Upper lobe of left lung (tissue), 6 donors: ENCODE data around the gene TBC1D9B. TPM values are rescaled to one million over a fixed set of nuclear protein-coding genes. Genes with fewer than 3 reads are reported as not detected.

Experiments
- ATAC-seq, 2 donors: fragments of 200-7000 bp; cut with Tn5 transposase; one replicate each; pipeline ENCODE4 v1.9.1; 2022; ENCODE audit warnings: mild to moderate bottlenecking in 2 of 2, moderate library complexity in 2 of 2; ENCODE audit not compliant: low FRiP score in 2 of 2
- DNase-seq, 2 donors: peaks; one replicate each; pipeline ENCODE4 v3.0.0-alpha.2; 2019 to 2020
- H3K27ac ChIP-seq, 4 donors: fragments of 200-600 bp; sonication (generic); one replicate each; pipeline ENCODE4 v1.5.1; 2016 to 2019
- H3K27me3 ChIP-seq, 4 donors: fragments of 200-600 bp; sonication (generic); one replicate each; pipeline ENCODE4 v1.5.1; 2017 to 2019
- H3K36me3 ChIP-seq, 4 donors: fragments of 200-600 bp; sonication (generic); one replicate each; pipeline ENCODE4 v1.5.1; 2016 to 2019
- H3K4me1 ChIP-seq, 4 donors: fragments of 200-600 bp; sonication (generic); one replicate each; pipeline ENCODE4 v1.5.1; 2018 to 2019
- H3K4me3 ChIP-seq, 4 donors: fragments of 200-600 bp; sonication (generic); one replicate each; pipeline ENCODE4 v1.5.1; 2017 to 2019; ENCODE audit warnings: mild to moderate bottlenecking in 2 of 4, moderate library complexity in 1 of 4
- H3K9me3 ChIP-seq, 4 donors: fragments of 200-600 bp; sonication (generic); one replicate each; pipeline ENCODE4 v1.5.1; 2018 to 2019
- CTCF ChIP-seq, 6 experiments: fragments of 450-650 bp in 4 of 6; fragments of 200-600 bp in 2 of 6; sonication (generic) in 2 of 6; IDR thresholded peaks; one replicate each; pipeline ENCODE4 v1.5.1; 2016 to 2019; ENCODE audit warnings: antibody characterized with exemption in 6 of 6
- EP300 ChIP-seq, 4 donors: sonication (generic); formaldehyde crosslinking; IDR thresholded peaks; one replicate each; pipeline ENCODE4 v1.5.1; 2017; ENCODE audit warnings: antibody characterized with exemption in 4 of 4, control low read depth in 2 of 4
- POLR2A ChIP-seq, 4 donors: fragments of 450-650 bp; IDR thresholded peaks; one replicate each; pipeline ENCODE4 v1.5.1; 2016 to 2017; ENCODE audit warnings: antibody characterized with exemption in 4 of 4, mild to moderate bottlenecking in 2 of 4
- POLR2AphosphoS5 ChIP-seq, 2 donors: sonication (generic); formaldehyde crosslinking; IDR thresholded peaks; one replicate each; pipeline ENCODE4 v1.5.1; 2017; ENCODE audit warnings: antibody characterized with exemption in 2 of 2
- WGBS, 2 donors: methylation state at CpG; one replicate each; pipeline ENCODE4 v1.1.5; 2017 to 2018; 5-methylcytosine and 5-hydroxymethylcytosine counted together
- total RNA-seq, 6 donors: library from RNA; depleted of rRNA in 4 of 6; stranded (reverse); fragments of >200 nt in 4 of 6; gene quantifications; one replicate each; pipeline versions ENCODE4 v1.1.0 to v1.2.1, GENCODE V29; 2016 to 2021
- donor health status: DM: no; HTN: no; CAD: no; lungs with moderate emphysema.
- donor health status: DM: no; HTN: yes; CAD: no; lungs with severe emphysema.

Gene TBC1D9B
- total RNA-seq, 6 donors from 2014 or later: 66.4 to 228 (median 110) TPM

- 83 to 88% methylated on average over 8 of the region's 8 CpGs for whole genome bisulfite sequencing, 2 donors
- Histone ChIP-seq H3K4me1 (no peaks in the 10 kb centered on the region), H3K27me3 (no peaks in the 10 kb centered on the region), H3K36me3 (no peaks in the 10 kb centered on the region), H3K4me3 (no peak overlapping the region), H3K9me3 (no peaks in the 10 kb centered on the region), H3K27ac (no peak overlapping the region)
- DNase-seq (no peak), ATAC-seq (no peak)
- no peak for TF ChIP-seq POLR2AphosphoS5 (IDR thresholded peaks at IDR 0.05)
- TF ChIP-seq EP300 (IDR thresholded peaks at IDR 0.05): no peak
- no peak for TF ChIP-seq POLR2A (IDR thresholded peaks at IDR 0.05)
- TF ChIP-seq CTCF (IDR thresholded peaks at IDR 0.05): no peak
These were observed 19.0 kb upstream of the TBC1D9B start for GRCh38 chr5:179926657-179927056.

- H3K9me3 ChIP-seq: no peaks in the 10 kb centered on the region
- TF ChIP-seq POLR2AphosphoS5 (IDR thresholded peaks at IDR 0.05) (no peak), CTCF (IDR thresholded peaks at IDR 0.05) (no peak), EP300 (IDR thresholded peaks at IDR 0.05) (no peak), POLR2A (IDR thresholded peaks at IDR 0.05) (no peak)
- WGBS, 2 donors: 68 to 82% methylated on average over 6 of the region's 6 CpGs
- no peak overlapping the region for H3K4me3 ChIP-seq
- ATAC-seq (peak; percentile 42 to 50), DNase-seq (no peak)
- H3K27ac ChIP-seq: no peak overlapping the region
- no peaks in the 10 kb centered on the region for H3K4me1 ChIP-seq
- no peaks in the 10 kb centered on the region for H3K27me3 ChIP-seq
- no peaks in the 10 kb centered on the region for H3K36me3 ChIP-seq
These were observed 15.7 kb upstream of the TBC1D9B start for GRCh38 chr5:179923436-179923835.

GRCh38 chr5:179920175-179920574 is 12.5 kb upstream of the TBC1D9B start:
- Histone ChIP-seq H3K27me3 (no peaks in the 10 kb centered on the region), H3K4me1 (no peaks in the 10 kb centered on the region), H3K27ac (no peak overlapping the region), H3K9me3 (no peaks in the 10 kb centered on the region), H3K4me3 (no peak overlapping the region), H3K36me3 (no peaks in the 10 kb centered on the region)
- ATAC-seq (no peak), DNase-seq (no peak)
- WGBS, 2 donors: 89 to 94% methylated on average over 4 of the region's 4 CpGs
- no peak for TF ChIP-seq POLR2A (IDR thresholded peaks at IDR 0.05)
- TF ChIP-seq EP300 (IDR thresholded peaks at IDR 0.05): no peak
- no peak for TF ChIP-seq POLR2AphosphoS5 (IDR thresholded peaks at IDR 0.05)
- no peak for TF ChIP-seq CTCF (IDR thresholded peaks at IDR 0.05)

- WGBS, 2 donors: 80 to 85% methylated on average over 16 to 20 of the region's 20 CpGs
- ATAC-seq: no peak
- H3K9me3 ChIP-seq: no peaks in the 10 kb centered on the region
- no peak overlapping the region for H3K27ac ChIP-seq
- H3K27me3 ChIP-seq: no peaks in the 10 kb centered on the region
- no peak for TF ChIP-seq EP300 (IDR thresholded peaks at IDR 0.05)
- TF ChIP-seq POLR2AphosphoS5 (IDR thresholded peaks at IDR 0.05): no peak
- TF ChIP-seq POLR2A (IDR thresholded peaks at IDR 0.05): no peak
- TF ChIP-seq CTCF (IDR thresholded peaks at IDR 0.05): no peak
- peak in 1 of 2 donors; percentile 55 for DNase-seq
- no peaks in the 10 kb centered on the region for H3K36me3 ChIP-seq
- H3K4me3 ChIP-seq: no peak overlapping the region
- no peaks in the 10 kb centered on the region for H3K4me1 ChIP-seq
These were observed 11.9 kb upstream of the TBC1D9B start for GRCh38 chr5:179919487-179920060.
